Ovary (tissue), 9 donors: Measurements from ENCODE around the gene NEK4. TPM values are rescaled to one million over a fixed set of nuclear protein-coding genes. Genes with fewer than 3 reads are reported as not detected.

Experiments used
- DNase-seq, 5 donors: peaks; one replicate each; pipeline ENCODE4 v3.0.0-alpha.2; 2019 to 2020
- H3K27ac ChIP-seq, 2 donors: fragments of 200-600 bp; one replicate each; pipeline versions ENCODE4 v1.5.1 to v1.8.0; 2019 to 2022
- H3K27me3 ChIP-seq: fragments of 200-600 bp; one replicate; pipeline ENCODE4 v1.8.0; 2022
- H3K36me3 ChIP-seq: fragments of 200-600 bp; sonication (generic); one replicate; pipeline ENCODE4 v1.5.1; 2019
- H3K4me1 ChIP-seq: one replicate; pipeline ENCODE4 v1.8.1; 2013; ENCODE audit warnings: mild to moderate bottlenecking, moderate library complexity; ENCODE audit not compliant: insufficient read depth
- H3K4me3 ChIP-seq: fragments of 200-600 bp; sonication (generic); one replicate; pipeline ENCODE4 v1.5.1; 2017
- H3K9me3 ChIP-seq, 2 donors: fragments of 200-600 bp in 1 of 2; sonication (generic) in 1 of 2; one replicate each; pipeline versions ENCODE4 v1.5.1 to v1.8.1; 2013 to 2019; ENCODE audit warnings: mild to moderate bottlenecking in 1 of 2, moderate library complexity in 1 of 2
- EP300 ChIP-seq: sonication (generic); formaldehyde crosslinking; IDR thresholded peaks from one replicate; pipeline ENCODE4 v1.6.1; 2017; ENCODE audit warnings: antibody characterized with exemption
- POLR2A ChIP-seq: fragments of 450-650 bp; IDR thresholded peaks from one replicate; pipeline ENCODE4 v1.6.1; 2017; ENCODE audit warnings: antibody characterized with exemption, mild to moderate bottlenecking, moderate library complexity
- WGBS, 3 donors: extraction: QIAGEN DNeasy Blood & Tissue Kit in 1 of 3; methylation state at CpG; one replicate each; pipeline versions ENCODE4 v1.1.5 to v1.1.7; 2013 to 2017; 5-methylcytosine and 5-hydroxymethylcytosine counted together
- intact Hi-C, 4 donors: fragments of 100-400 bp; cut with DNase I; formaldehyde crosslinking; loops; one replicate each; pipeline versions ENCODE4 v1.11.0 to v1.15.1; 2022 to 2023
- polyA plus RNA-seq, 2 donors: library from polyadenylated mRNA; stranded (reverse); fragments of 200-250 nt in 1 of 2; fragments of 350-450 nt in 1 of 2; fragmentation: Illumina TruSeq in 1 of 2; extraction: RNeasy Lipid Tissue Mini Kit (QIAGEN cat#74804) in 1 of 2; gene quantifications; one replicate each; pipeline ENCODE4 v1.2.3, GENCODE V29; 2013 to 2014
- total RNA-seq, 7 donors: library from RNA; depleted of rRNA in 2 of 7; stranded (reverse); fragments of >200 nt in 2 of 7; fragmentation: NEBNext Ultra II Directional in 3 of 7; extraction: Animal tissue kit (Norgen Biotek cat#: 25700) in 3 of 7; gene quantifications; one replicate each; pipeline versions ENCODE4 v1.1.0 to v1.2.4, GENCODE V29; 2016 to 2023
- TF ChIP-seq, protein P1 (sequence below), 3 donors: fragments of 450-650 bp in 2 of 3; fragments of 200-600 bp in 1 of 3; IDR thresholded peaks; one replicate each; pipeline versions ENCODE4 v1.5.1 to v1.8.0; 2016 to 2022; ENCODE audit warnings: antibody characterized with exemption in 3 of 3, mild to moderate bottlenecking in 1 of 3
- donor health status: DM: no; HTN: no; CAD: no; lungs with moderate emphysema.
- donor health status: DM: no; HTN: no; CAD: no.
- donor health status: Bipolar disorder and iron deficiency.
- donor health status: DM: yes; HTN: yes; CAD: no.
- donor health status: DM: no; HTN: no; CAD: no.
- donor health status: DM: yes; HTN: yes; CAD: no.

The NEK4 gene
- total and polyA plus RNA-seq, 9 donors: 8.5 to 45.9 (median 31.0) TPM

DNA sequence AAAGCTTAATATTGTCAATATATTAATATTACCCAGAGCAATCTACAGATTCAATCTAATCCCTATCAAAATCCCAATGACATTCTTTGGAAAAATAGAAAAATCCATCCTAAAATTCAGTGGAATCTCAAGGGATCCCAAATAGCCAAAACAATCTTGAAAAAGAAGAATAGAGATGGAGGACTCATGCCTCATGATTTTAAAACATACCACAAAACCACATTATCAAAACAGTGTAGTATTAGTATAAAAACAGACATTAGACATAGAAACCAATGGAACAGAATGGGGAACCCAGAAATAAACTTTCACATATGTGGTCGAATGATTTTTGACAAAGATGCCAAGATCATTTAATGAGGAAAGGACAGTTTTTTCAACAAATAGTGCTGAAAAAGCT lies 14.6 kb downstream of the NEK4 start:
- no peaks in the 10 kb centered on the region for H3K9me3 ChIP-seq
- no peaks in the 10 kb centered on the region for H3K27me3 ChIP-seq
- H3K4me1 ChIP-seq: no peaks in the 10 kb centered on the region
- no peak overlapping the region for H3K4me3 ChIP-seq
- DNase-seq: no peak
- no peak overlapping the region for H3K27ac ChIP-seq
- TF ChIP-seq POLR2A (no peak), EP300 (no peak)
- TF ChIP-seq, protein P1, sequence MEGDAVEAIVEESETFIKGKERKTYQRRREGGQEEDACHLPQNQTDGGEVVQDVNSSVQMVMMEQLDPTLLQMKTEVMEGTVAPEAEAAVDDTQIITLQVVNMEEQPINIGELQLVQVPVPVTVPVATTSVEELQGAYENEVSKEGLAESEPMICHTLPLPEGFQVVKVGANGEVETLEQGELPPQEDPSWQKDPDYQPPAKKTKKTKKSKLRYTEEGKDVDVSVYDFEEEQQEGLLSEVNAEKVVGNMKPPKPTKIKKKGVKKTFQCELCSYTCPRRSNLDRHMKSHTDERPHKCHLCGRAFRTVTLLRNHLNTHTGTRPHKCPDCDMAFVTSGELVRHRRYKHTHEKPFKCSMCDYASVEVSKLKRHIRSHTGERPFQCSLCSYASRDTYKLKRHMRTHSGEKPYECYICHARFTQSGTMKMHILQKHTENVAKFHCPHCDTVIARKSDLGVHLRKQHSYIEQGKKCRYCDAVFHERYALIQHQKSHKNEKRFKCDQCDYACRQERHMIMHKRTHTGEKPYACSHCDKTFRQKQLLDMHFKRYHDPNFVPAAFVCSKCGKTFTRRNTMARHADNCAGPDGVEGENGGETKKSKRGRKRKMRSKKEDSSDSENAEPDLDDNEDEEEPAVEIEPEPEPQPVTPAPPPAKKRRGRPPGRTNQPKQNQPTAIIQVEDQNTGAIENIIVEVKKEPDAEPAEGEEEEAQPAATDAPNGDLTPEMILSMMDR (IDR thresholded peaks at IDR 0.05): no peak
- intact Hi-C loops: no loop called here
- 96 to 98% (median 98%) methylated on average over 1 of the region's 1 CpG for WGBS, 3 donors
- no peaks in the 10 kb centered on the region for H3K36me3 ChIP-seq

DNA sequence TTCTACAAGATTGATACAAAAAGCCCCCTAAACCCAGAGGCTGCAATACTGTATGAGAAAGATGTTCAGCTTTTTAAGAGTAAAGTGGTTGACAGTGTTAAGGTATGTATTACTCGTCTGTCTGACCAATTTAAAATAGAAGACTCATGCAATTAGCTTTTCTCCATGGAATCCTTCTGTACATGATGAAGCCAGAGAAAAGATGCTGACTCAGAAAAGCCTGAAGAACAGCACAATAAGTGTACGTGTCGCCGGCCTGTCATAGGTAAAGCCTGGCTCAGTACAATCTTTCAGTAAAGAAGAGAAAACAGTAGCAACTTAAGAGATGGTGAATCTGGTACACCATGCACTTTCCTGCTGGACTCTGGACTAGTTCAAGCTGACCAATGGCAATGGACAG lies 16.4 kb downstream of the NEK4 start:
- intact Hi-C loops: no loop called here
- 92 to 96% (median 96%) methylated on average over 4 of the region's 4 CpGs for WGBS, 3 donors

DNA sequence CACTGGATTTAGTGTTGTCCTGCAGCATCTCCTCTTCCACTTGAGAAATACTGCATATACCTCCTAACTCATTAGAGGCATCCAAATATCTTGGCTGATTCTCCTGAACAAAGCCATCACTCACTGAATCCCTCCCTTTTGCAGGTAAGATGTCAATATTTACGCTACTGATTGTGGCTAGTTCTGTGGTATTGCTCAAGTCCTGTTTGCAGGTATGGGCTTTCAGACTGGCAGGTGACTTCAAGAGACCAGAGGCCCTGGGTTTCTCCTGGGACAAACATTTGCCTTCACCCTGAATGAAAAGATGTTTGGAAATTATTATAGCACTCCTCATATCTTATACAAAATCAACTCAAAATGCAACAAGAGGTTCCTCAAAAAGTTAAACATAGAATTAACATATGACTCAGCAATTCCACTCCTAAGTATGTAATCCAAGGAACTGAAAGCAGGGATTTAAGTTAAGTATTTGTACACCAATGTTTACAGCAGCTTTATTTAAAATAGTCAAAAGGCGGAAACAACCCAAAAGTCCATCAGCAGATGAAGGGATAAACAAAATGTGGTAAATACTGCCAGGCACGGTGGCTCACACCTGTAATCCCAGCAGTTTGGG lies 18.6 kb downstream of the NEK4 start:
- H3K36me3 ChIP-seq: no peaks in the 10 kb centered on the region
- WGBS, 3 donors: 93 to 97% (median 97%) methylated on average over 3 of the region's 3 CpGs

More for the DNA sequence above, 16.4 kb downstream of the NEK4 start:
- Histone ChIP-seq H3K27me3 (no peaks in the 10 kb centered on the region), H3K27ac (no peak overlapping the region), H3K36me3 (no peaks in the 10 kb centered on the region), H3K9me3 (no peaks in the 10 kb centered on the region), H3K4me3 (no peak overlapping the region), H3K4me1 (no peaks in the 10 kb centered on the region)
- TF ChIP-seq, protein P1 (IDR thresholded peaks at IDR 0.05): no peak
- no peak for TF ChIP-seq POLR2A
- TF ChIP-seq EP300: no peak
- DNase-seq: no peak

DNA sequence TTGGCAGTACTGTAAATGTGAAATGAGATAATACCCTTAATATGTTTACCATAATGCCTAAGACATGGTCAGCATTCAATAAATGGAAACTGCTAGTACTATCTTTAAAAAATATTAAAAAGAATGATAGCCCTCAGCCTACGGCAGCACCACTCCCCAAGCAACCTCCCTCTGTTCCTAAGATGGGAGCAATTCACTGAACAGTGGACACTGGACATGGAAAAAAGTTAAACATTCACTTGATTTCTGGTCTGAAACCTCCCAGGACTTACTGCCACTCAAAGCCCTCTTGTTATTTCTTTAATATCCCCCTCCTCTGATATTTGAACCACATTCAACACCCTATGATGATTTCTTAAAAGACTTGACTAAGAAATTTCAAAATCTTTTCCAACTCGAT lies 27.0 kb downstream of the NEK4 start:
- WGBS, 3 donors: 85 to 88% (median 86%) methylated on average over 2 of the region's 2 CpGs
- no peak overlapping the region for H3K4me3 ChIP-seq
- H3K27ac ChIP-seq: no peak overlapping the region
- H3K27me3 ChIP-seq: no peaks in the 10 kb centered on the region
- H3K9me3 ChIP-seq: no peaks in the 10 kb centered on the region
- no peak for TF ChIP-seq EP300
- TF ChIP-seq, protein P1 (IDR thresholded peaks at IDR 0.05): no peak
- TF ChIP-seq POLR2A: no peak
- intact Hi-C loops: loop anchor here in 1 of 4 donors (5.0 kb wide), 1 partner anchor 329 kb away; no protein-coding TSS in a partner anchor
- H3K4me1 ChIP-seq: no peaks in the 10 kb centered on the region
- no peak for DNase-seq
- no peaks in the 10 kb centered on the region for H3K36me3 ChIP-seq

More for the DNA sequence above, 18.6 kb downstream of the NEK4 start:
- intact Hi-C loops: no loop called here
- no peak overlapping the region for H3K4me3 ChIP-seq
- no peak for DNase-seq
- no peaks in the 10 kb centered on the region for H3K4me1 ChIP-seq
- H3K27me3 ChIP-seq: no peaks in the 10 kb centered on the region
- H3K9me3 ChIP-seq: no peaks in the 10 kb centered on the region
- TF ChIP-seq, protein P1 (IDR thresholded peaks at IDR 0.05): no peak
- TF ChIP-seq POLR2A (no peak), EP300 (no peak)
- H3K27ac ChIP-seq: no peak overlapping the region
